HG02678 (cell line): Measurements from ENCODE around the gene AGRN.
"Not testable (repeated sequence)": the region's sequence is repeated elsewhere in the genome, so short reads cannot be mapped to it uniquely, and the experiment has no call there.

Source experiments
- ATAC-seq: cut with Tn5 transposase; IDR thresholded peaks from one replicate; pipeline ENCODE4 v1.9.1; 2021; ENCODE audit warnings: mild to moderate bottlenecking, moderate library complexity; ENCODE audit not compliant: unreplicated experiment

Gene AGRN

GRCh38 chr1:1075148-1075935 lies 55.4 kb downstream of the AGRN start:
- no peak for ATAC-seq

- ATAC-seq: not testable (repeated sequence)
These were observed 57.5 kb downstream of the AGRN start for GRCh38 chr1:1077396-1077795.

- no peak for ATAC-seq
These were observed 59.6 kb downstream of the AGRN start for GRCh38 chr1:1079408-1080121.

- ATAC-seq: no peak
These were observed 60.3 kb downstream of the AGRN start for GRCh38 chr1:1080122-1080757.

GRCh38 chr1:1080951-1081310 lies 61.0 kb downstream of the AGRN start:
- no peak for ATAC-seq

GRCh38 chr1:1081311-1082238 lies 61.7 kb downstream of the AGRN start:
- no peak for ATAC-seq

GRCh38 chr1:1082239-1082775 lies 62.4 kb downstream of the AGRN start:
- no peak for ATAC-seq

- no peak for ATAC-seq
These were observed 63.0 kb downstream of the AGRN start for GRCh38 chr1:1082776-1083415.

GRCh38 chr1:1083416-1084371 lies 63.8 kb downstream of the AGRN start:
- ATAC-seq: no peak

GRCh38 chr1:1084372-1085170 lies 64.7 kb downstream of the AGRN start:
- no peak for ATAC-seq

- no peak for ATAC-seq
These were observed 65.4 kb downstream of the AGRN start for GRCh38 chr1:1085171-1085841.

GRCh38 chr1:1085911-1086841 lies 66.3 kb downstream of the AGRN start:
- ATAC-seq: no peak

GRCh38 chr1:1086911-1087341 lies 67.0 kb downstream of the AGRN start:
- ATAC-seq: no peak

GRCh38 chr1:1087351-1088028 lies 67.6 kb downstream of the AGRN start:
- ATAC-seq: no peak

GRCh38 chr1:1088029-1088800 lies 68.3 kb downstream of the AGRN start:
- ATAC-seq: no peak
